IPS-18c (cell line): ENCODE results near the gene ATE1.

Source experiments
- H3K4me3 ChIP-seq: 2 replicates; pipeline ENCODE4 v1.7.0; 2013; ENCODE audit warnings: low read depth, mild to moderate bottlenecking, low read length, moderate library complexity; ENCODE audit not compliant: insufficient read depth
- H3K9me3 ChIP-seq: one replicate; pipeline ENCODE4 v1.6.1; 2013; ENCODE audit warnings: mild to moderate bottlenecking, low read length, moderate library complexity; ENCODE audit not compliant: control insufficient read depth, insufficient read depth

The ATE1 gene

GRCh38 chr10:121747163-121747775 is 180.6 kb downstream of the ATE1 start:
- Histone ChIP-seq H3K4me3 (no peak overlapping the region), H3K9me3 (no peaks in the 10 kb centered on the region)

DNA sequence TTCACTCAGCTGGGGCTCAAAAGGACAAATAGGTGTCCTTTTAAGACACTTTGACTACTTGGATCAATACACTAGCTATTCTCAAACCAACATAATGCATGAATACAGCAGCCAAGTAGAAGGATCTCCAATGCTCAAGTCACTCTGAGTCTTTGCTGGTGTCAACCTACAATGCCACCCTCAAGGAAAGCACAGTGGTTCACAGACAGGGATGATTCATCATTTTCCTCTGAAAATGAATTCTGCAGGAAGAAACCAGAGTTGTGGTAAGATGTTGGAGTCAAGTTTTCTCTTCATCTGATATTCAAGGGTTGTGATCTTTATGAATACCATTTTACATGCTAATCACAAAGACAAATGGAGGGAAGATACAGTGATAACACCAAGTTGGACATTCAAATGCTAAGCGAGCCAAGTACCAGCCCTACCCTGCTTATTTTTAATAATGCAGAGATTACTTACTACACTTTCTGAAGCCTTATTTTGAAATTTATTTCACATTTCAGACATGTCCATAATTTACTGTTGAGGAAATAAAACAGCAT is 186.5 kb downstream of the ATE1 start:
- H3K9me3 ChIP-seq = no peaks in the 10 kb centered on the region
- H3K4me3 ChIP-seq = no peak overlapping the region

DNA sequence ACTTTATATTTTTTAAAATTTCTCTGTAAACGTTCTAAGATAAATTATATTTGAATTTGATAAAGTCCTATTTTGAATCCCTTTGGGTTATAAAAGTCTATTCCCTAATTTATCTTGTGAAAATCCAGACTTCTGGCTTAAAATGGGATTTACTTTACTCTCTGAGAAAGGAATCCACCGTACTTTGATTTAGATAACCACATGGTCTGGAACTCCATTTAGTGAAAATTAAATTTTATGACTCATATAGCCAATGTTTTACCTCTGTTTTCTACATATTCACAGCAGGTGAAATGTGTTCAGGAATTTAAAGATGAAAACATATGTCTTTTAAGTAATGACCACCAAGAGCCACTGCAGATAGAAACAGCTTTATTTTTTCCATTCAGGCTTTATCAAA is 187.8 kb downstream of the ATE1 start:
- no peaks in the 10 kb centered on the region for H3K9me3 ChIP-seq
- no peak overlapping the region for H3K4me3 ChIP-seq

DNA sequence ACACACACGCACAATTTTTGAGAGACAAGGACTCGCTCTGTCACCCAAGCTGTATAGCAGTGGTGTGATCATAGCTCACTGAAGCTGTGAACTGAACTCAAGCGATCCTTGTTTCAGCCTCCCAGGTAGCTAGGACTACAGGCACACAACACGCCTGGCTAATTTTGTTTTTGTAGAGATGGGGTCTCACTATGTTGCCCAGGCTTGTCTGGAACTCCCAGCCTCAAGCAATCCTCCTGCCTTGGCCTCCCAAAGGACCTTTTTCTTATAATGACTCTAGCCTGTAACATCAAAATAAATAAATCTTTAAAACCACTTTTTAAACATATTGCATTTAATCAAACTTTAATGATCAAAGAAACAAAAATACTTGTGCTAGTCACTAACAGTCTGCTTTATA is 188.7 kb downstream of the ATE1 start:
- Histone ChIP-seq H3K4me3 (no peak overlapping the region), H3K9me3 (peaks cover 2% of the 10 kb centered on the region)

DNA sequence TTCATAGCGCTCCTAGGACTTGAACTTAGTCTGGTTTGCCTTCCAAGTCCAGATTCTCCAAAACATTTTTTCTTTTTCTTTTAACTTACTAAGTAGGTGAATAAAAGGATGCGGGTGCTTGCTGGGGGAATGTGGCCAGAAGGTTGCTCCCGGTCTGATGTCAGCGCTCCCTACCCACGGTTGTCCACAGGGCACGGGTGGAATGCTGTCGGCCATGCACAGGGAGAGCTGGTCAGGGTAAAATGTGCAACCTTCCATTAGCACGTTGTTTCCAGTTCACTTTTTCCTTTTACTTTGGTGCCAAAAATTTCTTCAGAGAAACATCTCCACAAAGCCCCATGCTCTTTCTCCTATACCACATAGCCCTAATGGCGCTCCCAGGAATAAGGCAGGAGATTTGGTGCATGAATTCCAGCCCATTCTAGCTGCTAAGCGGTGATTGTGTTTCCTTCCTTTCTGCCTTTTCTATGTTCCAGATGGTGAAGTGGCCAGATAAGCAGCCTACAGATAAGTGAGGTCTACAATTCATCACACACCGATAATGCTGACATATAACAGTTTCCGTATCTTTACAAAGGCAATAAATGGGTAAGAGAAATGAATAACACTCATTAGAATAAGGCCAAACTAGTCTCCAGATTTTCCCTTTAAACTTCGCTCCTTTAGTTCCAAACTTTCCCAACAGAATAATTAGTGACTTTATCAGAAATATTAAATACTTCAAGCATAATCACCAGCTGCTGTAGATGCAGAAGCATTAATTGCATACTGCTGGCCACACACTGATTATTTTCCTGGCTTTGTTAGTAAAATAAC is 191.3 kb downstream of the ATE1 start:
- Histone ChIP-seq H3K4me3 (no peak overlapping the region), H3K9me3 (peaks cover 2% of the 10 kb centered on the region)

DNA sequence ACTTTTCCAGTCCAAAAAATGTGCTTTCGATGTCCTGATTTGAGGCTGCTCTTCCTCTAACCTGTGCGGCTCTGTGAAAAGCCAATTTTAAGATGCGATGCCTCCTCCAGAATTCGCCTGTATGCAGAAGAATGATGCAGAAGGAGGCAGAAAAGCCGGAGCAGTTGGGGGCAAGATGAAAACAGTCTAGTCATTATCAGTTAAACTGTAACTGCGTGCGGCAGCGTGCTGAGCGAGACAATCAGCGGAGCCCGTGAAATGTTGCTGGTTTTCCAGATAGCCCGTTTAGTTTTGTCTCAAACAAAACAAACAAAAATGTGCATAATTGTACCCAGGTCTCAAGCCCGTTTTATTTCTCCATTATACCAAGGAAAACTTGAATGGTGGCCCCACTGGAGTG is 192.6 kb downstream of the ATE1 start:
- H3K9me3 ChIP-seq = peaks cover 2% of the 10 kb centered on the region

DNA sequence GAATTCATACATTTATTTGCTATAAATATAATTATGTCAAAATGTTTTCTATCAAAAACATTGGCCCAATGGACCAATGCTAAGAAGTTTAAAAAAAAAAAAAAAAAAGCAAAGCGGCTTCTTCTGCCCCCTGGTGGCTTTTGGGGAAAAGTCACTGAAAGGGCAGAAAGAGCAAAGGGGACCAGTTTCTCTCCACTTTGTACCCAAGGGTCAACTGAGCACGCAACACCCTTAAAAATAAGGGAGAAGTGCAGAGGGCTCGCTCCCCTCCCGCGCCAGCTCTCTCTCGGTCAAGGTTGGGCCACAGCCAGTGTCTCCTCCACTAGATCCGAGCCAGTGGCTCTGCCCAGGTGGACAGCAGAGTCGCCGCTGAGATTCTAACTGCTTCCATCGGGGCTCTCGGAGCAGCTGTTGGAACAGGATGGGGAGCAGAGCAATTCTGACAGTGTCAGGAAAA is 193.2 kb downstream of the ATE1 start:
- peak overlapping the region; percentile 34; the same call in 1 of the 2 replicates for H3K4me3 ChIP-seq

More for the DNA sequence above, 192.6 kb downstream of the ATE1 start:
- H3K4me3 ChIP-seq = no peak overlapping the region

DNA sequence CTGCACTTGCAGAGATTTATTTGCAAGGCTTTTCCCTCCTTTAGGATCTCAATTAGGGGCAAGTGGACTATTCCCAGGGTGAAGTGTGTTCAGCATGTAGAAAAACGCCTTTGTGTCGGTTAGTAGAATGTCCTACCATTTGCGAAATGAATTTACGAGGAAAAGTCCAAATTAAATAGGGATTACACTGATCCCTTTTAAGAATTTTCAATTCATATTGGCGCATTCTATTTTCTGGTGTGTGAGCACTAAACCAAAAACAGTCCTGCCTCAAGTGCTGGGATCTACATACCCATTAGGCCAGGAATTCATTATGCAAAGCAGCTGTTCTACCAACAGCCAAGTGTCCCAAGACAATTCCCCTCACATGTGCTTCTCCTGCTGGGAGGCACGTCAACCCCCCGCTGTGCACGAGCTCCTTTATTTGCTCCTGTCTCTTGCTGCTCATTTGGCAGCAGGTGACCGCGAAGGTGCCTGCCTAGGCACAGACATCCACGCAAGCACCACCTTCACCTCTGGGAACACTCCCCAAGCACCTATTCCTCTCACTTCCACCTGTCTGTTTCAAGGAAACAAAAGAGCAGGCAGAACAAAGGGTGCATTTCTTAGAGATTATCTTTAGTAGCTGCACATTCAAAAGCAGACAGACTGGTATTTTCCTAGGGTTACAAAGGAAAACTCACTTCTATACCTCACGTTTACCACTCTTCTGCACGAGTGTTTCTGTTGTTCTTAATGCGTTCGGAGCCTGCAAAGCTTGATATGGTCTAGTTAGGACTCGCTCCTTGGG is 195.0 kb downstream of the ATE1 start:
- H3K4me3 ChIP-seq = no peak overlapping the region; the same call in 1 of the 2 replicates
- peaks cover 2% of the 10 kb centered on the region for H3K9me3 ChIP-seq

More for the DNA sequence above, 193.2 kb downstream of the ATE1 start:
- H3K9me3 ChIP-seq = peaks cover 2% of the 10 kb centered on the region

GRCh38 chr10:121732172-121732571 is 195.7 kb downstream of the ATE1 start:
- no peak overlapping the region for H3K4me3 ChIP-seq
- peaks cover 2% of the 10 kb centered on the region for H3K9me3 ChIP-seq

GRCh38 chr10:121724282-121724681 is 203.5 kb downstream of the ATE1 start:
- Histone ChIP-seq H3K9me3 (no peaks in the 10 kb centered on the region), H3K4me3 (no peak overlapping the region)

GRCh38 chr10:121722665-121723064 is 205.2 kb downstream of the ATE1 start:
- no peaks in the 10 kb centered on the region for H3K9me3 ChIP-seq
- H3K4me3 ChIP-seq = no peak overlapping the region

GRCh38 chr10:121721257-121721656 is 206.6 kb downstream of the ATE1 start:
- no peaks in the 10 kb centered on the region for H3K9me3 ChIP-seq
- H3K4me3 ChIP-seq = no peak overlapping the region

- Histone ChIP-seq H3K9me3 (no peaks in the 10 kb centered on the region), H3K4me3 (no peak overlapping the region)
Observed at GRCh38 chr10:121715969-121716368, 211.9 kb downstream of the ATE1 start.

DNA sequence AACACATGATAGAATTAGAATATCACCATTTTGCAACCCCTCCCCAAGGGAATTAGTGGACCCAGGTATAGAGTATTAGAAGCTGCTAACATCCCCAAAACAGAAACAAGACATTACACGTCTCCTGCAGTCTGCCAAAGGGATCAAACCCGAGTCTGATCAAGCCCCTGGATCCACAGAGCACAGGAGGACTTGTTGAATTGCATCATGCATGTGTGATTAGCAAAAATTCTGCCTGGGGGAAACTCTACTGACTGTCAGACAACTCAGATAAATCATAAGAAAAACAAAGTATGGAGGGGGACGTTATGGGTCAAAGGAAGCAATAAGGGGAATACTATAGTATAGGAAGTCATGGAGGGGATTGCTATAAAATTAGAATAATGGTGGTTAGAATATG is 212.8 kb downstream of the ATE1 start:
- H3K9me3 ChIP-seq = no peaks in the 10 kb centered on the region
- no peak overlapping the region for H3K4me3 ChIP-seq

DNA sequence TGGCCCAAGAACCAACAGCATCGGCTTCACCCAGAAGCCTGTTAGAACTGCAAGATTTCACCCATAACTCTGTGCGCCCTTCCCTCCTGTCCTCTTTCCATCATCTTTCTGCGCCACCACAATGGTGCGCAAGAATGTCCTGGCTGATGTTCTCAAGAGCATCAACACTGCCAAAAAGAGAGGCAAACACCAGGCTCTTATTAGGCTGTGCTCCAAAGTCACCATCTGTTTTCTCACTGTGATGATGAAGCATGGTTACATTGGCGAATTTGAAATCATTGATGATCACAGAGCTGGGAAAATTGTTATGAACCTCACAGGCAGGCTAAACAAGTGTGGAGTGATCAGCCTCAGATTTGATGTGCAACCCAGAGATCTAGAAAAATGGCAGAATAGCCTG is 214.3 kb downstream of the ATE1 start:
- H3K4me3 ChIP-seq = no peak overlapping the region
- H3K9me3 ChIP-seq = no peaks in the 10 kb centered on the region

DNA sequence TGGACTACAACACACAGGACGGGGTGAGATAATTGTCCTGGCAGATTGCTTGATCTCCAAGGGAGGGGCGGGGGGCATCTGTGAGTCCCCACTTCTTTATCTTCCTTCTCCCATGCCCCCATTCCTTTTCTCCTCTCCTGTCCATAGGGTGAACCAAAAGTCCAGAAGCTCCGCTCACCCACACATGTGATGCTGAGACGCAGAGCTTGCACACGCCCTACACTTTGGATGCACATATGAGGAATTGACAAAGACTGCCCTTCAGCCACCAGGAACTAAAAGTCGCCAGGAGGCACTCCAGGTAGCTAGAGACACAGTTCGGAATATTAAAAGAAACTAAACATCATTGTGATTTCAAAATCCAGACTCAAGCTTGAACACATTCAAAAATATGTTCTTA is 216.9 kb downstream of the ATE1 start:
- H3K9me3 ChIP-seq = no peaks in the 10 kb centered on the region
- no peak overlapping the region for H3K4me3 ChIP-seq

GRCh38 chr10:121710207-121710606 is 217.6 kb downstream of the ATE1 start:
- Histone ChIP-seq H3K4me3 (no peak overlapping the region), H3K9me3 (no peaks in the 10 kb centered on the region)
